HepG2 (cell line): Measurements from ENCODE around the gene SAE1.

Source experiments
- HNRNPLL ChIP-seq: fragments of 200-400 bp; formaldehyde crosslinking; IDR thresholded peaks from 2 replicates; pipeline ENCODE4 v1.6.1; 2017; ENCODE audit warnings: mild to moderate bottlenecking, low read depth, low read length; ENCODE audit not compliant: poor library complexity, severe bottlenecking
- MAFK ChIP-seq, 2 experiments: IDR thresholded peaks in 1 of 2; conservative IDR thresholded peaks in 1 of 2; 2 replicates each; pipeline ENCODE4 v1.6.1; 2011; ENCODE audit warnings: improper control_type of control experiment in 2 of 2, low read length in 2 of 2
- POLR2A ChIP-seq, 2 experiments: IDR thresholded peaks; 2 replicates each; pipeline ENCODE4 v1.6.1; 2011; ENCODE audit warnings: low read depth in 2 of 2, low read length in 2 of 2, mild to moderate bottlenecking in 1 of 2, moderate library complexity in 1 of 2; ENCODE audit not compliant: insufficient read depth in 1 of 2
- SRSF1 ChIP-seq: fragments of 200-400 bp; formaldehyde crosslinking; optimal IDR thresholded peaks from 2 replicates; pipeline ENCODE3; 2017; ENCODE audit warnings: mild to moderate bottlenecking, low read depth, low read length, moderate library complexity
- TBL1XR1 ChIP-seq: fragments of 150-350 bp; IDR thresholded peaks from 2 replicates; pipeline ENCODE4 v1.6.1; 2014; ENCODE audit warnings: borderline replicate concordance, low read length; ENCODE audit not compliant: partially characterized antibody
- ZMAT5 ChIP-seq: sonication (generic); formaldehyde crosslinking; IDR thresholded peaks from 2 replicates; pipeline ENCODE4 v1.5.0; 2020; ENCODE audit warnings: mild to moderate bottlenecking, low read depth, missing genetic modification reagents, borderline replicate concordance

GRCh38 chr19:47132194-47132852 is 1.7 kb downstream of the SAE1 start:
- TF ChIP-seq ZMAT5 = no peak
- no peak for TF ChIP-seq MAFK (conservative IDR thresholded peaks at IDR 0.05 in 1 of 2, IDR thresholded peaks at IDR 0.05 in 1 of 2; ENCODE audit: low read length in 2 of 2)
- no peak for TF ChIP-seq POLR2A (IDR thresholded peaks at IDR 0.05; ENCODE audit: insufficient read depth in 1 of 2, low read depth in 2 of 2, low read length in 2 of 2)
- no peak for TF ChIP-seq HNRNPLL
- no peak for TF ChIP-seq TBL1XR1
- no peak for TF ChIP-seq SRSF1
